ENCODE results near the gene RPS8.

- TF ChIP-seq, protein P1, sequence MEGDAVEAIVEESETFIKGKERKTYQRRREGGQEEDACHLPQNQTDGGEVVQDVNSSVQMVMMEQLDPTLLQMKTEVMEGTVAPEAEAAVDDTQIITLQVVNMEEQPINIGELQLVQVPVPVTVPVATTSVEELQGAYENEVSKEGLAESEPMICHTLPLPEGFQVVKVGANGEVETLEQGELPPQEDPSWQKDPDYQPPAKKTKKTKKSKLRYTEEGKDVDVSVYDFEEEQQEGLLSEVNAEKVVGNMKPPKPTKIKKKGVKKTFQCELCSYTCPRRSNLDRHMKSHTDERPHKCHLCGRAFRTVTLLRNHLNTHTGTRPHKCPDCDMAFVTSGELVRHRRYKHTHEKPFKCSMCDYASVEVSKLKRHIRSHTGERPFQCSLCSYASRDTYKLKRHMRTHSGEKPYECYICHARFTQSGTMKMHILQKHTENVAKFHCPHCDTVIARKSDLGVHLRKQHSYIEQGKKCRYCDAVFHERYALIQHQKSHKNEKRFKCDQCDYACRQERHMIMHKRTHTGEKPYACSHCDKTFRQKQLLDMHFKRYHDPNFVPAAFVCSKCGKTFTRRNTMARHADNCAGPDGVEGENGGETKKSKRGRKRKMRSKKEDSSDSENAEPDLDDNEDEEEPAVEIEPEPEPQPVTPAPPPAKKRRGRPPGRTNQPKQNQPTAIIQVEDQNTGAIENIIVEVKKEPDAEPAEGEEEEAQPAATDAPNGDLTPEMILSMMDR (tag by site-specific recombination; IDR thresholded peaks at IDR 0.05), result no peak
- TF ChIP-seq ZNF2 (tag by site-specific recombination; IDR thresholded peaks at IDR 0.05) (no peak), ZNF792 (tag by site-specific recombination; IDR thresholded peaks at IDR 0.05) (no peak), YY1 (tag by site-specific recombination; IDR thresholded peaks at IDR 0.05) (no peak), REST (tag by site-specific recombination; IDR thresholded peaks at IDR 0.05) (no peak)
Measured at GRCh38 chr1:44811234-44811633, 35.9 kb downstream of the RPS8 start.

Measured in HEK293 (cell line).